HS-27A (cell line): ENCODE results near the gene CHD1.
"Not testable (repeated sequence)": the region's sequence is repeated elsewhere in the genome, so short reads cannot be mapped to it uniquely, and the experiment has no call there.

Experiments used
- DNase-seq: peaks from one replicate; pipeline ENCODE4 v3.0.0-alpha.2; 2012; ENCODE audit warnings: low read depth, missing footprints

The CHD1 gene

GRCh38 chr5:98928873-98929709 is at the start of gene CHD1:
Gene CHD1 (minus strand): TSS chr5:98929007. CDS start chr5:98926386, 2,621 bp downstream.
- peak; percentile 78 for DNase-seq

GRCh38 chr5:98978528-98978927 is 49.7 kb upstream of the CHD1 start:
- DNase-seq, result no peak

- DNase-seq, result no peak
These were observed 48.9 kb upstream of the CHD1 start for GRCh38 chr5:98977723-98978122.

GRCh38 chr5:98975682-98976407 is 47.0 kb upstream of the CHD1 start:
- DNase-seq, result no peak

- no peak for DNase-seq
These were observed 46.4 kb upstream of the CHD1 start for GRCh38 chr5:98975223-98975622.

- DNase-seq, result no peak
These were observed 40.6 kb upstream of the CHD1 start for GRCh38 chr5:98969400-98969799.

GRCh38 chr5:98968056-98968564 is 39.3 kb upstream of the CHD1 start:
- DNase-seq, result no peak

GRCh38 chr5:98965226-98965625 is 36.4 kb upstream of the CHD1 start:
- no peak for DNase-seq

- DNase-seq, result no peak
These were observed 35.8 kb upstream of the CHD1 start for GRCh38 chr5:98964621-98965020.

GRCh38 chr5:98963019-98963418 is 34.2 kb upstream of the CHD1 start:
- DNase-seq, result no peak

- no peak for DNase-seq
These were observed 33.8 kb upstream of the CHD1 start for GRCh38 chr5:98962587-98962986.

GRCh38 chr5:98961665-98962344 is 33.0 kb upstream of the CHD1 start:
- DNase-seq, result no peak

- no peak for DNase-seq
These were observed 28.5 kb upstream of the CHD1 start for GRCh38 chr5:98957307-98957706.

GRCh38 chr5:98955888-98956287 is 27.1 kb upstream of the CHD1 start:
- not testable (repeated sequence) for DNase-seq

- not testable (repeated sequence) for DNase-seq
These were observed 26.7 kb upstream of the CHD1 start for GRCh38 chr5:98955471-98955870.

GRCh38 chr5:98954392-98955028 is 25.7 kb upstream of the CHD1 start:
- no peak for DNase-seq

- DNase-seq, result no peak
These were observed 14.0 kb upstream of the CHD1 start for GRCh38 chr5:98942847-98943246.

- DNase-seq, result no peak
These were observed 12.5 kb upstream of the CHD1 start for GRCh38 chr5:98941131-98941883.

- no peak for DNase-seq
These were observed 11.8 kb upstream of the CHD1 start for GRCh38 chr5:98940581-98940980.

- DNase-seq, result no peak
These were observed 9.7 kb upstream of the CHD1 start for GRCh38 chr5:98938464-98938863.
